ENCODE results near the gene EVC2. TPM values are rescaled to one million over a fixed set of nuclear protein-coding genes. Genes with fewer than 3 reads are reported as not detected.
A peak's percentile ranks its signal among the peaks of the same experiment; 100 is the strongest.

EVC2 gene
- total and polyA plus RNA-seq, 2 of the 4 experiments (the other 2 are of a cell fraction), result 2.7 to 5.9 TPM

- POLR2A ChIA-PET (ENCODE audit: unreplicated experiment), result no interaction called here
- ATAC-seq (ENCODE audit: low read depth), result no peak
- Histone ChIP-seq H2BK15ac (ENCODE audit: low read depth, low read length) (peak overlapping the region; percentile 52; the same call in 1 of the 3 replicates), H3K27ac (ENCODE audit: insufficient read depth, low read length) (no peak overlapping the region), H3K14ac (replicated peaks; ENCODE audit: low read depth, low read length) (no peak overlapping the region), H2BK20ac (ENCODE audit: low read depth, low read length) (peak overlapping the region; percentile 49; the same call in 1 of the 2 replicates), H3K9me3 (ENCODE audit: control insufficient read depth, insufficient read depth, low read length) (no peaks in the 10 kb centered on the region), H2BK120ac (ENCODE audit: low read depth, low read length) (peak overlapping the region; percentile 65; the same call in 1 of the 2 replicates), H3K18ac (ENCODE audit: low read depth, low read length) (no peak overlapping the region), H3K4ac (ENCODE audit: low read depth, low read length) (peak overlapping the region; percentile 51; the same call in 1 of the 2 replicates), H2AK9ac (replicated peaks; ENCODE audit: low read depth, low read length, poor library complexity) (peak overlapping the region; percentile 89), H2AFZ (replicated peaks; ENCODE audit: low read length, poor library complexity) (peak overlapping the region; percentile 10), H3K23ac (ENCODE audit: low read depth, low read length) (no peak overlapping the region), H3K4me1 (ENCODE audit: control insufficient read depth, insufficient read depth, low read length) (peaks cover 32% of the 10 kb centered on the region), H2BK5ac (ENCODE audit: low read depth, low read length, poor library complexity, severe bottlenecking) (peak overlapping the region; percentile 42), H3K36me3 (ENCODE audit: control insufficient read depth, insufficient read depth, low read length) (peaks cover 62% of the 10 kb centered on the region), H3K4me2 (ENCODE audit: low read depth, low read length) (no peak overlapping the region), H3K79me1 (ENCODE audit: low read depth in 1 of 2, low read length in 2 of 2) (peaks cover 31 to 78% of the 10 kb centered on the region in 2 experiments), H2AK5ac (ENCODE audit: low read depth, low read length) (peak overlapping the region; percentile 85), H3K9ac (ENCODE audit: low read depth, low read length) (no peak overlapping the region), H4K91ac (ENCODE audit: insufficient read depth, low read depth, low read length) (0 out of 2 replicates have a peak overlapping the region, but pooled peaks have one; percentile 43), H3K27me3 (ENCODE audit: control insufficient read depth, insufficient read depth, low read length) (no peaks in the 10 kb centered on the region), H4K5ac (ENCODE audit: low read depth, low read length) (no peak overlapping the region), H4K20me1 (ENCODE audit: insufficient read depth, low read length) (peaks cover 8% of the 10 kb centered on the region), H3K9me1 (ENCODE audit: insufficient read depth, low read length) (peaks cover 32% of the 10 kb centered on the region), H4K8ac (ENCODE audit: low read depth in 2 of 2, low read length in 2 of 2) (no peak overlapping the region), H3K4me3 (ENCODE audit: insufficient read depth, low read depth, low read length) (no peak overlapping the region), H3K56ac (ENCODE audit: extremely low read depth, insufficient read depth, low read length) (no peak overlapping the region)
- TF ChIP-seq POLR2A (IDR thresholded peaks at IDR 0.05; ENCODE audit: low read depth, low read length) (no peak), CHD1 (IDR thresholded peaks at IDR 0.05; ENCODE audit: low read depth, low read length) (no peak), BHLHE40 (IDR thresholded peaks at IDR 0.05; ENCODE audit: low read depth, low read length) (no peak), CEBPB (IDR thresholded peaks at IDR 0.05; ENCODE audit: low read depth, low read length) (no peak), SMC3 (IDR thresholded peaks at IDR 0.05; ENCODE audit: low read depth, low read length) (no peak), RAD21 (IDR thresholded peaks at IDR 0.05; ENCODE audit: low read length) (no peak)
- in situ Hi-C loops (cut with MboI; ENCODE audit: low sequenced_read_pairs), result no loop called here
- WGBS, 2 experiments (ENCODE audit: extremely low coverage in 2 of 2, insufficient read length in 1 of 2), result 96% methylated on average over 4 of the region's 7 CpGs; no CpG with 5 or more reads in 1 of the 2 experiments
- no TSS peak for BruUV-seq (replicated peaks)
- no peak for DNase-seq
- intact Hi-C loops (cut with micrococcal nuclease), result no loop called here
- dilution Hi-C loops (cut with HindIII; ENCODE audit: low sequenced_read_pairs, unreplicated experiment), result no loop called here
- CTCF ChIA-PET, result interaction anchor here (0.8 kb wide), 1 partner anchor 46 kb away, joined by 3 read pairs; the partner anchor contains the start of gene EVC
These were observed 48.7 kb upstream of the EVC2 start for GRCh38 chr4:5757091-5757490.

Measured in IMR-90 (cell line).